Fibroblast of the aortic adventitia (primary cell): ENCODE results near the gene NQO2. TPM values are rescaled to one million over a fixed set of nuclear protein-coding genes. Genes with fewer than 3 reads are reported as not detected.
A peak's percentile ranks its signal among the peaks of the same experiment; 100 is the strongest.
"Not testable (repeated sequence)": the region's sequence is repeated elsewhere in the genome, so short reads cannot be mapped to it uniquely, and the experiment has no call there.

Source experiments
- DNase-seq: peaks from one replicate; pipeline ENCODE4 v3.0.0-alpha.2; 2010; ENCODE audit warnings: low read depth
- H3K4me3 ChIP-seq: 2 replicates; pipeline ENCODE4 v1.5.1; 2011; ENCODE audit warnings: low read depth, mild to moderate bottlenecking, control low read depth, low read length, moderate library complexity
- total RNA-seq: library from RNA; depleted of rRNA; stranded (reverse); fragments of >200 nt; gene quantifications from 2 replicates; pipeline ENCODE4 v1.2.3, GENCODE V29; 2012; ENCODE audit warnings: low replicate concordance
- TF ChIP-seq, protein P1 (sequence below): IDR thresholded peaks from 2 replicates; pipeline ENCODE4 v1.5.1; 2011; ENCODE audit warnings: mild to moderate bottlenecking, low read length, control low read depth, inconsistent platforms; ENCODE audit not compliant: insufficient read depth

Gene NQO2
- total RNA-seq, 1 donor = 47.7 TPM

DNA sequence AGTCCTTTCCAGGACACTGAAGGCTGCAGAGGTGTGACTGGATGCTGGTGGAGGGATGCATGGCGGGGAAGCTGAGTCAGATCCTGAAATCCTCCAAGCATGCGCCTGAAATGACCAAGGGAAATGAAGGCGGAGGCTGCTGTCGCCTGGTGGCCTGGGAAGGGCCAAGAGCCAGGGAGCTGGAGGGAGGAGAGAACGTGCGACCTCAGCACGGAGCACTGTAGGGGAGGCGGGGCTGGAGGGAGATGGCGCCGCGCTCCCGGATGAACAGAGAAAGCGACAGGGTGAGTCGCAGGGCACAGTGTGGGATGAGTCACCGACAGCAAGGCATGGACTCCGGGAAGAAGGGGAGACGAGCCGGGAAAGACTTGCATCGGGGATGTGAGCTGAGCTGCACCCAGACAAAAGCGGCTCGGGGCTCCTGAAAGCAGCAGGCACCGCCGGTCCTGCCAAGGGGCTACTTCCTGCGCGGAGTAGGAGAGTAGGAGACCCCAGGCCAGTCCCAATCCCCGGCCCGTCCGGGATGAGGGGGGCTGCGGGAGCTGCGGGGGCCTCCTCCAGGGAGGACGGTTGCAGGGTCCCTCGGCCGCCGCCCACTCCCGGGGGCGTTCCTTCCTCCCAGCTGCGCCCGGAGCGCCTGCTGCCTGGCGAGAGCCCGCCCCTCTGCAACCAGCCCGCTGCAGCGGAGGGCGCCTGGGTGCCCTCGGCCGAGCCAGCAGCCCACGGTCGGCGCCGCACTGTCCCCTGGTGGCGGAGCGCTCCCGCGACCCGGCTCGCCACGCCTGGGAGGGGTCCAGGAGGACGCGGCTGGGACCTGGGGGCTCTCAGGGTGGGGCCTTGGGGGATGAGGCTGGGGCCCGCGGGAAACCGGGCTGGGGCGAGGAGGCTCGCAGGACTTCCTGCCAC is 11.0 kb upstream of the NQO2 start:
- TF ChIP-seq, protein P1, sequence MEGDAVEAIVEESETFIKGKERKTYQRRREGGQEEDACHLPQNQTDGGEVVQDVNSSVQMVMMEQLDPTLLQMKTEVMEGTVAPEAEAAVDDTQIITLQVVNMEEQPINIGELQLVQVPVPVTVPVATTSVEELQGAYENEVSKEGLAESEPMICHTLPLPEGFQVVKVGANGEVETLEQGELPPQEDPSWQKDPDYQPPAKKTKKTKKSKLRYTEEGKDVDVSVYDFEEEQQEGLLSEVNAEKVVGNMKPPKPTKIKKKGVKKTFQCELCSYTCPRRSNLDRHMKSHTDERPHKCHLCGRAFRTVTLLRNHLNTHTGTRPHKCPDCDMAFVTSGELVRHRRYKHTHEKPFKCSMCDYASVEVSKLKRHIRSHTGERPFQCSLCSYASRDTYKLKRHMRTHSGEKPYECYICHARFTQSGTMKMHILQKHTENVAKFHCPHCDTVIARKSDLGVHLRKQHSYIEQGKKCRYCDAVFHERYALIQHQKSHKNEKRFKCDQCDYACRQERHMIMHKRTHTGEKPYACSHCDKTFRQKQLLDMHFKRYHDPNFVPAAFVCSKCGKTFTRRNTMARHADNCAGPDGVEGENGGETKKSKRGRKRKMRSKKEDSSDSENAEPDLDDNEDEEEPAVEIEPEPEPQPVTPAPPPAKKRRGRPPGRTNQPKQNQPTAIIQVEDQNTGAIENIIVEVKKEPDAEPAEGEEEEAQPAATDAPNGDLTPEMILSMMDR = peak; percentile 65
- DNase-seq = peak; percentile 84
- peak overlapping the region; percentile 83 for H3K4me3 ChIP-seq

DNA sequence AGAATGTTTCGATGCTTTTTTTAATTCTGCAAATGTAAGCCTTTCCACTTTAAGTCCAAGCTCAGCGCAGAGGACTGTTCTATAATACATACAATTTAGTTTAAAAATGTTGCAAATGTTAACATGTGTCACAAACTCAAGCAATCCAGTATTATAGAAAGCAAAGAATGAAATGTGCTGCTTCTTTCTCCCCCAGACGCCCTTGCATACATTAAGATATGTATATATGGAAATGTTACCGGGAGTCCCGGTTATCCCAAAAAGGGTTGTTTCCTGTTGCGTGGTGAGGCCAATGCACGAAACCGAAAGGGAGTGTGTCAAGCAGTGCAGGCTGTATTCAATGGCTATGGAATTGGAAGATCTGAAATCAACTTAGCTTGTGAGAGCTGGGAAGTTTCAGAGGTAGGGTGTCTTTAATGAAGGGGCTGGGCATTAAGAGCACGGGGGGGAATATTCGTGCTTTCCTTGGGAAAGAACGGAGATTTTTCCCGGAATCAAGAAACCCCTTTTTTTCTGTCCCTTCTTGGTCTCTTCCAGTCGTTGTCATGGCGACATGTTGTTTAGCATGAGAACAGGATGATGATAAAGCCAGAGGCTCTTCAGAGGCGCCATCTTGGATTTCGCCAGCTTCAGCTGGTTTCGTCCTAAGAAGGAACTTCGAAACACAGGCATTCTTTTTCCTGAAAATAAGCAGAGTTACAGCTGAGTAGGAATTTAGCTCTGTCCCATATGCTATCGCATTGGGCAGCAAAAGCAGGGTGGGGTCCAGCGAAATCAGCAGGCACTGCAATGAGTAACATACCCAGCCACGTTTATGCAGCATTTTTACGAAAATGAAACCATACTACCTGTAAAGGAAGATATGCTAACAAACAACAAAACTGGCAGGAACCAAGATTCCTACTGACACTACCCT is 10.1 kb upstream of the NQO2 start:
- H3K4me3 ChIP-seq = peak overlapping the region; percentile 83
- DNase-seq = peak; percentile 97
- TF ChIP-seq, protein P1 = no peak

DNA sequence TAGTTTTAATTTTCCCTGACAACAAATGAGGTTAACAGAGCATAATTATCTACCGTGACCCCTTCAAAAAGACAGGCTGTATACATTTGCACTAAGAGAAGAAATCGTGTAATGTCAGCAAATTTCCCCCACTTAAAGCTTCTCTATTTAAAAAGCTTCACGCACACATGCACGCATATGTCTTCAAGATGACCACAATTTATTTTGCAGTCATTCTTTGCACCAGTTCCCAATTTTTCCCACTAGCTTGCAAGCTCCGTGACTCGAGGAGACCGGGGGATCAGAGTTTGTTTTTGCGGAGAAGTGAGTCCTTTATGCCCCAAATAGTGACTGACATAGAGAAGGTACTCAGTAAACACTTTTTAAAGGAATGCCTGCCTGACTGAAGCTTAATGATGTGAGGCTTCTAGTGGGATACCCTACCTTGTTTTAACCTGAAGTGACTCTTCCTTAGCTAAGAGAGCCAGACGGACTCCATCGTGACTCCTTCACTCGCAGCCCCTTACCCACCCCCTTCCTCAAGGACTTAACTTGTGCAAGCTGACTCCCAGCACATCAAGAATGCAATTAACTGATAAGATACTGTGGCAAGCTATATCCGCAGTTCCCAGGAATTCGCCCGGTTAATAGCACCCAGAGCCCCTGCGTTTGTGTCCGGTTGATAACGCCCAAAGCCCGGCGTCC is 9.3 kb upstream of the NQO2 start:
- peak; percentile 49 for DNase-seq
- TF ChIP-seq, protein P1 = no peak
- H3K4me3 ChIP-seq = peak overlapping the region; percentile 83

DNA sequence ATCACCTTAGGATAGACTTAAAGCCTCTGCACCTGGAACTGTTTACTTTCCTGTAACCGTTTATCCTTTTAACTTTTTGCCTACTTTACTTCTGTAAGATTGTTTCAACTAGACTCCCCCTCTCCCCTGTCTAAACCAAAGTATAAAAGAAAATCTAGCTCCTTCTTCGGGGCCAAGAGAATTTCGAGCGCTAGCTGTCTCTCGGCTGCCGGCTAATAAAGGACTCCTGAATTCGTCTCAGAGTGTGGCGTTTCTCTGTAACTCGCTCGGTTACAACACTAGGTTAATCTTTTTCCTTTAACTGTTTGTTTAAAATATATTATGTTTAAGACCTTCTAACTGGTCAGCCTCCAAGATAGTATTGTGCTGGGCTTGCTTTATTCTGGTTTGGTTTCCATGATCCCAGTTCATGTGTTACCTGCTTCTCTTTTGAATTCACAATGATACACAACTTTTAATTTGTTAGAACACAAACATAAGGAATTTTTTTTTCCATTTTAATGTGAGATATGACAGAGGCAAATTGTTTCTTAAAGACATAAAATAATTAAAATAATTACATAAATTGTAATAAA is 8.7 kb upstream of the NQO2 start:
- TF ChIP-seq, protein P1 = no peak
- DNase-seq = no peak
- peak overlapping the region; percentile 83 for H3K4me3 ChIP-seq

DNA sequence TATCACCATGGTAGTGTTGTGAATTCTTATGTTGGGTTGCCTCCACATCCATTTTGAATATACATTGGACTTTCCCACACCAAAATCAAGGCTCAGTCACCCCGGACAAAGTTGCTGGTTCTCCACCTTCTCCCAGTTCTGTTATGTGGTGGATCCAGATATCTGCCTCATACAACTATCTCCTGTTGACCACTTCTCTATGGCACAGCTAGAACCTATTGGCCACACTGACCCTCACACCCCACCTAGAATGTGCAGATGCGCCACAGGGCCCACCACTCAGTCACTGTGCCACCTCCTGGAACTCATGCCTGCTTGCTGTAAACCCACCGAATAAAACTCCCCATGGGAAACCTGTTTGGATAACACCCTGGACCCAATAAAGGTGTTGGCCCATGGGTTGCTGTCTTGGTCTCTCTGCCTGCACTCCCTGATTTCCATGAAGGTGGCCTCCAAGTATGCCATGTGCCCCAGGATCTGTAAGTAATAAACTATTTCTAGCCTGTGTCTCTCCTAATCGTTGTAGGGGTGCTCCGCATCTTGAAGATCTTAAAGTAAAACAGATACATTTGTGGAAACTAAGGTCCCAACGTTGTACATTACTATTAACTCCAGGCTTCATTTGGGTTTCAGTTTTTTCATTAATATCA is 7.2 kb upstream of the NQO2 start:
- TF ChIP-seq, protein P1 = no peak
- H3K4me3 ChIP-seq = no peak overlapping the region
- no peak for DNase-seq

DNA sequence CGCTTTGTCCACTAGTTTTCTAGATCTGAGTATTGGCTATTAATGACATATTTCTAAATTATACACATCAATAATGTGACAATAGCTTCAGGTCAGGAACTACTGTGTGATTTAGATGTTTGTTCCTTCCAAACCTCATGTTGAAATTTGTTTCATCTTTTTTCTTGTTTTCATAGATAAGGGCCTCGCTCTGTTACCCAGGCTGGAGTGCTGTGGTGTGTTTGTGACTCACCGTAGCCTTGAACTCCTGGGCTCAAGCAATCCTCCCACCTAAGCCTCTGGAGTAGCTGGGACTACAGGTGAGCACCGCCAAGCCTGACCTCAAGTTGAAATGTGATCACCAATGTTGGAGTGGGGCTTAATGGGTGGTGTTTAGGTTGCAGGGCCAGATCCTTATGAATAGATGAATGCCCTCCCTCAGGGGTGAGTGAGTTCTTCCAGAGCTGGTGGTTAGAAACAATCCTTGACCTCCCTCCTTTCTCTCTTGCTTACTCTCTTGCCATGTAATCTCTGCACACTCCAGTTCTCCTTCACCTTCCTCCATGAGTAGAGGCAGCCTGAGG is 5.9 kb upstream of the NQO2 start:
- TF ChIP-seq, protein P1 = no peak
- H3K4me3 ChIP-seq = no peak overlapping the region
- no peak for DNase-seq

DNA sequence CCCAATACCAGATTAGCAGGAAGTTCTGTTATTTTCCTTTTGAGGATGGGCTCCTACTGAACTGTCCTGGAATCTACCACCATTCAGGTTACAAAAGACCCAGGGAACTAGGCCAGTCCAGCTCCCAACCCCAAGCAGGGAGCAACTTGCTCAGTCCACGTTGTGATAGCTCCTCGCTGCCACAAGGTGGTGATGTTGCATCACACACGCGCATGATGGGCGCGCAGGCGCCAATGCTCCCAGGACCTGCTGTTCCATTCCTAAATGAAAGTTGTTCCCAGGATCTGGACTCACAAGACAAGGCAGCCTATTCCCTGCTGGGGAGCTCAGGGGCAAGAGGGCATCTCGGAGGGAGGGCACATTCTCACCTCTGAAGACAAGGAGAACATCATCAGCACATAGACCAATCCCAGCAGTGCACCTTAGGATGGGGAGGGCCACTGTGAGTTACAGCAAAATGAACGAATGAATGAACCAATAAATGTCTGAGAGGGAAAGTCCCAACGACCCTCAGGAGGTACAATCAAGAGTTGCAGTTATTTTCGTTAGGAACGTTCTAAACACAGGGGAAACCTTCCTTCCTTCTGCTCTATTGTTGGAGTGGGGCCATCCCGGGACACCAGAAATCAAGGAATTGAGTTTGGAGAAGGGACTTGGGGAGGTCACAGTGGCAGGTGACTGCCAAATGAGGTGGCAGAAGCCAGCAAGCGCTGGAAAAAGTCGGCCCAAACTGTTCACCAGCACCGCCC is 1.3 kb upstream of the NQO2 start:
- DNase-seq, H3K4me3 ChIP-seq: not testable (repeated sequence)
